CD4-positive, alpha-beta T cell (primary cell): ENCODE measurements around the gene PRKG1. TPM values are rescaled to one million over a fixed set of nuclear protein-coding genes. Genes with fewer than 3 reads are reported as not detected.

Source experiments
- ATAC-seq: fragments of 200-7000 bp; cut with Tn5 transposase; one replicate; pipeline ENCODE4 v1.10.0; 2022; ENCODE audit warnings: mild to moderate bottlenecking; ENCODE audit not compliant: poor library complexity
- CTCF ChIA-PET: fragments of 350-600 bp; sonication (Branson Sonifier 250); formaldehyde crosslinking; loops from one replicate; lab custom pipeline; 2021; ENCODE audit warnings: antibody characterized with exemption, inconsistent platforms; lab: Charles Lee
- POLR2A ChIA-PET: fragments of 350-600 bp; sonication (Branson Sonifier 250); formaldehyde crosslinking; loops from one replicate; lab custom pipeline; 2021; ENCODE audit warnings: antibody characterized with exemption, inconsistent platforms; lab: Charles Lee
- DNase-seq, 14 experiments: peaks; one replicate each; pipeline ENCODE4 v3.0.0-alpha.2; 2013 to 2020; ENCODE audit warnings: mixed read lengths in 2 of 14
- H3K27ac ChIP-seq, 2 donors: one replicate each; pipeline versions ENCODE4 v1.5.1 to v1.7.0; 2013; ENCODE audit warnings: low read length in 2 of 2, low read depth in 1 of 2, mild to moderate bottlenecking in 1 of 2
- H3K27me3 ChIP-seq, 2 experiments: 1 replicate in 1 of 2; 2 replicates in 1 of 2; pipeline versions ENCODE4 v1.6.1 to v1.7.0; 2013; ENCODE audit warnings: low read length in 2 of 2, control low read depth in 1 of 2, mild to moderate bottlenecking in 1 of 2, moderate library complexity in 1 of 2; ENCODE audit not compliant: insufficient read depth in 2 of 2, control insufficient read depth in 1 of 2
- H3K36me3 ChIP-seq: one replicate; pipeline ENCODE4 v1.6.1; 2013; ENCODE audit warnings: low read length, control low read depth; ENCODE audit not compliant: insufficient read depth
- H3K4me1 ChIP-seq: one replicate; pipeline ENCODE4 v1.6.1; 2013; ENCODE audit warnings: low read length, control low read depth; ENCODE audit not compliant: insufficient read depth
- H3K4me3 ChIP-seq: one replicate; pipeline ENCODE4 v1.5.1; 2013; ENCODE audit warnings: mild to moderate bottlenecking, low read length, moderate library complexity
- H3K9me3 ChIP-seq, 2 experiments: 1 replicate in 1 of 2; 2 replicates in 1 of 2; pipeline versions ENCODE4 v1.6.1 to v1.7.0; 2013; ENCODE audit warnings: low read length in 2 of 2, mild to moderate bottlenecking in 2 of 2, control low read depth in 1 of 2, moderate library complexity in 1 of 2; ENCODE audit not compliant: control insufficient read depth in 1 of 2, insufficient read depth in 1 of 2
- H3K27ac Mint-ChIP-seq: one replicate; pipeline ENCODE4 v1.8.0; 2020; ENCODE audit warnings: mixed read lengths
- H3K27me3 Mint-ChIP-seq: one replicate; pipeline ENCODE4 v1.8.0; 2021; ENCODE audit warnings: mixed read lengths
- H3K36me3 Mint-ChIP-seq: one replicate; pipeline ENCODE4 v1.8.0; 2021; ENCODE audit warnings: low read depth, mixed read lengths
- H3K4me1 Mint-ChIP-seq: one replicate; pipeline ENCODE4 v1.8.0; 2021; ENCODE audit warnings: low read depth, mixed read lengths
- H3K4me3 Mint-ChIP-seq: one replicate; pipeline ENCODE4 v1.8.0; 2020; ENCODE audit warnings: mild to moderate bottlenecking, mixed read lengths
- H3K9me3 Mint-ChIP-seq: one replicate; pipeline ENCODE4 v1.8.0; 2020; ENCODE audit warnings: mixed read lengths
- intact Hi-C, 2 experiments: fragments of 100-400 bp; cut with DNase I in 1 of 2; cut with micrococcal nuclease in 1 of 2; formaldehyde crosslinking; loops; one replicate each; pipeline versions ENCODE4 v1.15.1 to v1.9.0; 2023 to 2025; cut with DNase I, micrococcal nuclease
- total RNA-seq, 174 experiments: library from RNA in 2 of 174; stranded (reverse) in 2 of 174; gene quantifications; one replicate each; pipeline ENCODE4 v1.2.3 and lab custom pipeline; 2021 to 2026
- TF ChIP-seq, protein P1 (sequence below): fragments of 200-600 bp; IDR thresholded peaks from one replicate; pipeline ENCODE4 v1.8.0; 2022; ENCODE audit warnings: antibody characterized with exemption, mild to moderate bottlenecking

Gene PRKG1
- total RNA-seq, 2 experiments from 2014 or later: 0.31 TPM; not detected in 1

DNA sequence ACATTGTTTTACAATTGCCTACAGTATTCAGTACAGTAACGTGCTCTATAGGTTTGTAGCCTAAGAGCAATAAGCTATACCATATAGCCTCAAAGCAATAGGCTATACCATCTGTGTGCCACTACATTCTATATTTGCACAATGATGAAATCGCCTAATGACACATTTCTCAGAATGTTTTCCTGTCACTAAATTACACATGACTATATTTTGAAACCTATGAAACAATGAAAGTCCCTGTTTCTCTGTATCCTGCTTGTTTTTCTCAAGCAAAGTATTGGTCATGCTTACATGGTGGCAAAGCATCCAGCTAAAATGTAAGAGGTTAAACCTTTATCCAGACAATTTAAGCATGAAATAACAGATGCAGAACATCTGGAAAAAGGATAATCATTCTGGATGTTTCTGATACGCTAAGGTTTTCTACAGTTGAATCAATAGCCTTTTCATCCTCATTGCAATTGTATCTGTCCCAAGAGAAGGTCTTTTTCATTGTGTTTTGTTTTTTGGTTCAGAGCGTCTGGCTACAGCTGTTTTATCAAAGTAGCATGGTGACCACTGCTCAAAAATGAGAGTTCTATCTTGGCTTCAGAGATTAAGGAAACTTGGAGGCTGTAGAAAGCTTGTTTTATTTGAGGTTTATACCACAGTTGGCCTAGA lies 543.4 kb downstream of the PRKG1 start:
- H3K27me3 ChIP-seq: no peaks in the 10 kb centered on the region
- no peaks in the 10 kb centered on the region for H3K36me3 ChIP-seq
- no peak overlapping the region for H3K27ac Mint-ChIP-seq
- no peaks in the 10 kb centered on the region for H3K4me1 ChIP-seq
- ChIA-PET CTCF (no interaction called here), POLR2A (no interaction called here)
- DNase-seq: no peak
- no peak overlapping the region for H3K4me3 Mint-ChIP-seq
- no peaks in the 10 kb centered on the region for H3K4me1 Mint-ChIP-seq
- TF ChIP-seq, protein P1, sequence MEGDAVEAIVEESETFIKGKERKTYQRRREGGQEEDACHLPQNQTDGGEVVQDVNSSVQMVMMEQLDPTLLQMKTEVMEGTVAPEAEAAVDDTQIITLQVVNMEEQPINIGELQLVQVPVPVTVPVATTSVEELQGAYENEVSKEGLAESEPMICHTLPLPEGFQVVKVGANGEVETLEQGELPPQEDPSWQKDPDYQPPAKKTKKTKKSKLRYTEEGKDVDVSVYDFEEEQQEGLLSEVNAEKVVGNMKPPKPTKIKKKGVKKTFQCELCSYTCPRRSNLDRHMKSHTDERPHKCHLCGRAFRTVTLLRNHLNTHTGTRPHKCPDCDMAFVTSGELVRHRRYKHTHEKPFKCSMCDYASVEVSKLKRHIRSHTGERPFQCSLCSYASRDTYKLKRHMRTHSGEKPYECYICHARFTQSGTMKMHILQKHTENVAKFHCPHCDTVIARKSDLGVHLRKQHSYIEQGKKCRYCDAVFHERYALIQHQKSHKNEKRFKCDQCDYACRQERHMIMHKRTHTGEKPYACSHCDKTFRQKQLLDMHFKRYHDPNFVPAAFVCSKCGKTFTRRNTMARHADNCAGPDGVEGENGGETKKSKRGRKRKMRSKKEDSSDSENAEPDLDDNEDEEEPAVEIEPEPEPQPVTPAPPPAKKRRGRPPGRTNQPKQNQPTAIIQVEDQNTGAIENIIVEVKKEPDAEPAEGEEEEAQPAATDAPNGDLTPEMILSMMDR: no peak
- ATAC-seq: no peak
- H3K9me3 ChIP-seq: peaks cover 0 to 6% of the 10 kb centered on the region in 2 experiments
- H3K4me3 ChIP-seq: no peak overlapping the region
- intact Hi-C loops: no loop called here
- peaks cover 6% of the 10 kb centered on the region for H3K9me3 Mint-ChIP-seq
- peaks cover 4% of the 10 kb centered on the region for H3K27me3 Mint-ChIP-seq
- no peaks in the 10 kb centered on the region for H3K36me3 Mint-ChIP-seq
- no peak overlapping the region for H3K27ac ChIP-seq

DNA sequence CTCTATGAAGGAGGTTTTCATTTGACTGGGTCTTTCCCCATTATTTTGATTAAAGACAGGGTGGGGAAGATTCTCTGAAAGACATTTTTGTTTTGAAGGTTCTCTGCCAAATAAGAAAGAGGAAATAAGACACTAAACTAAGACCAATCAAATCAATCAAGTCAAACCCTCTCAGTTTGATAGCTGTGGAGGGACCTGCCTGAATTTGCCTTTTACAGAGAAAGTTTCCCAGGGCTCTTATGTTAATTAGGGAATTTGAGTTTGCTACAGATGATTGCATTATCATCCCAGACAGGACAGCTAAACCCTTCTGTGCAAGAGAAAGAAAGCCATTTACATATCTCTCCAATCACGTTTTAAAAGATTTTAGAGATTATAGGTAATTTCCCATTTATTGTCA lies 545.1 kb downstream of the PRKG1 start:
- Histone ChIP-seq H3K27me3 (no peaks in the 10 kb centered on the region), H3K27ac (no peak overlapping the region), H3K4me3 (no peak overlapping the region), H3K4me1 (no peaks in the 10 kb centered on the region), H3K9me3 (peaks cover 0 to 6% of the 10 kb centered on the region in 2 experiments), H3K36me3 (no peaks in the 10 kb centered on the region)
- DNase-seq (no peak), ATAC-seq (no peak)
- H3K36me3 Mint-ChIP-seq: no peaks in the 10 kb centered on the region
- H3K27ac Mint-ChIP-seq: no peak overlapping the region
- no peak overlapping the region for H3K4me3 Mint-ChIP-seq
- TF ChIP-seq, protein P1: no peak
- no peaks in the 10 kb centered on the region for H3K4me1 Mint-ChIP-seq
- H3K9me3 Mint-ChIP-seq: peaks cover 3% of the 10 kb centered on the region
- CTCF ChIA-PET: no interaction called here
- intact Hi-C loops: no loop called here
- POLR2A ChIA-PET: no interaction called here
- H3K27me3 Mint-ChIP-seq: peaks cover 4% of the 10 kb centered on the region

DNA sequence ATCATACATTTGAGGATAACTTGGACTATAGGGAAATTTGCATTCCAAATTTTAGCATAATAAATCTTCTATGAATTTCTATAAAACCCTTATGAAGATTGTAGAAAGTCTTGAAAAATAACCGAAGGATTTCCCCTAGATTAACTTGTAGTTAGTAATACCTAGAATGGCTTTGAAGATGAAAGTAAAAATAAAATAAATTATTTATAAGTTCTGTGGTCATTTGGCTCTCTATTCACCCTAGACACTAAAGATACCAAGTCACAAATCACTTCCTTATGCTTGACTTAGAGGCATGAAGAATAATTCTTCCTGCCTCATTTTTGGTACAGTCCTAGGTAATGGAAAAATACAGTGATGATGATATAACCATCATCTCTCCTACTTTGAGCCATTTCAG lies 545.8 kb downstream of the PRKG1 start:
- intact Hi-C loops: no loop called here
- H3K9me3 Mint-ChIP-seq: peaks cover 3% of the 10 kb centered on the region
- TF ChIP-seq, protein P1: no peak
- peaks cover 0 to 6% of the 10 kb centered on the region in 2 experiments for H3K9me3 ChIP-seq
- ATAC-seq (no peak), DNase-seq (no peak)
- ChIA-PET CTCF (no interaction called here), POLR2A (no interaction called here)
- H3K27ac ChIP-seq: no peak overlapping the region
- no peaks in the 10 kb centered on the region for H3K27me3 ChIP-seq
- no peak overlapping the region for H3K27ac Mint-ChIP-seq
- H3K36me3 Mint-ChIP-seq: no peaks in the 10 kb centered on the region
- H3K36me3 ChIP-seq: no peaks in the 10 kb centered on the region
- H3K4me1 ChIP-seq: no peaks in the 10 kb centered on the region
- no peak overlapping the region for H3K4me3 ChIP-seq
- peaks cover 4% of the 10 kb centered on the region for H3K27me3 Mint-ChIP-seq
- no peak overlapping the region for H3K4me3 Mint-ChIP-seq
- no peaks in the 10 kb centered on the region for H3K4me1 Mint-ChIP-seq
